WTC11 (cell line): ENCODE measurements around the gene LMCD1. TPM values are rescaled to one million over a fixed set of nuclear protein-coding genes. Genes with fewer than 3 reads are reported as not detected.
A peak's percentile ranks its signal among the peaks of the same experiment; 100 is the strongest.

Source experiments
- ATAC-seq: fragments of 200-7000 bp; cut with Tn5 transposase; 2 replicates; pipeline ENCODE4 v1.10.0; 2021; ENCODE audit warnings: mild to moderate bottlenecking, moderate library complexity
- CTCF ChIA-PET: fragments of 300-600 bp; sonication (Branson Sonifier 250); formaldehyde crosslinking; loops from one replicate; lab custom pipeline; 2021; ENCODE audit warnings: antibody characterized with exemption; lab: Charles Lee
- POLR2A ChIA-PET: fragments of 350-600 bp; sonication (Branson Sonifier 250); formaldehyde crosslinking; loops from one replicate; lab custom pipeline; 2021; ENCODE audit warnings: antibody characterized with exemption; lab: Charles Lee
- DNase-seq: peaks from one replicate; pipeline ENCODE4 v3.0.0; 2021; ENCODE audit warnings: low spot score
- H3K27ac Mint-ChIP-seq: 2 replicates; pipeline ENCODE4 v1.8.0; 2021; ENCODE audit warnings: mixed read lengths
- H3K27me3 Mint-ChIP-seq: 2 replicates; pipeline ENCODE4 v1.8.0; 2021; ENCODE audit warnings: low read depth, mild to moderate bottlenecking, moderate library complexity, mixed read lengths
- H3K36me3 Mint-ChIP-seq: 2 replicates; pipeline ENCODE4 v1.8.0; 2021; ENCODE audit warnings: mixed read lengths
- H3K4me1 Mint-ChIP-seq: 2 replicates; pipeline ENCODE4 v1.8.0; 2022; ENCODE audit warnings: mixed read lengths
- H3K4me3 Mint-ChIP-seq: 2 replicates; pipeline ENCODE4 v1.8.0; 2021; ENCODE audit warnings: mild to moderate bottlenecking, moderate library complexity, mixed read lengths
- H3K9me3 Mint-ChIP-seq: 2 replicates; pipeline ENCODE4 v1.8.0; 2021; ENCODE audit warnings: mixed read lengths
- EMX1 ChIP-seq: fragments of 250-450 bp; sonication (Bioruptor Pico); IDR thresholded peaks from 2 replicates; pipeline ENCODE4 v1.8.0; 2021; ENCODE audit warnings: mild to moderate bottlenecking
- FOXP1 ChIP-seq: sonication (generic); formaldehyde crosslinking; IDR thresholded peaks from 2 replicates; pipeline ENCODE4 v1.8.0; 2022; ENCODE audit warnings: missing genetic modification reagents, mild to moderate bottlenecking, moderate library complexity, borderline replicate concordance
- NFE2L1 ChIP-seq: sonication (generic); formaldehyde crosslinking; IDR thresholded peaks from 2 replicates; pipeline ENCODE4 v1.8.1; 2023; ENCODE audit warnings: missing genetic modification reagents
- STAT6 ChIP-seq: sonication (generic); formaldehyde crosslinking; conservative IDR thresholded peaks from 2 replicates; pipeline ENCODE4 v1.8.1; 2023; ENCODE audit warnings: mild to moderate bottlenecking, low read depth, missing genetic modification reagents, moderate library complexity
- ZBTB43 ChIP-seq: sonication (generic); formaldehyde crosslinking; IDR thresholded peaks from 2 replicates; pipeline ENCODE4 v1.8.1; 2023; ENCODE audit warnings: mild to moderate bottlenecking, missing genetic modification reagents
- ZNF121 ChIP-seq: sonication (generic); formaldehyde crosslinking; IDR thresholded peaks from 2 replicates; pipeline ENCODE4 v1.8.0; 2023; ENCODE audit warnings: missing genetic modification reagents
- ZNF138 ChIP-seq: sonication (generic); formaldehyde crosslinking; conservative IDR thresholded peaks from 2 replicates; pipeline ENCODE4 v1.8.1; 2022; ENCODE audit warnings: mild to moderate bottlenecking, moderate library complexity, missing genetic modification reagents
- ZNF219 ChIP-seq: sonication (generic); formaldehyde crosslinking; IDR thresholded peaks from 2 replicates; pipeline ENCODE4 v1.8.0; 2023; ENCODE audit warnings: missing genetic modification reagents, mild to moderate bottlenecking, borderline replicate concordance
- ZNF396 ChIP-seq: fragments of 250-450 bp; sonication (Bioruptor Pico); IDR thresholded peaks from 2 replicates; pipeline ENCODE4 v1.8.0; 2021; ENCODE audit warnings: mild to moderate bottlenecking, moderate library complexity, borderline replicate concordance
- ZNF423 ChIP-seq: fragments of 250-450 bp; sonication (Bioruptor Pico); IDR thresholded peaks from 2 replicates; pipeline ENCODE4 v2.1.2; 2022; ENCODE audit warnings: mild to moderate bottlenecking, moderate library complexity
- ZNF532 ChIP-seq: fragments of 250-450 bp; sonication (Bioruptor Pico); IDR thresholded peaks from 2 replicates; pipeline ENCODE4 v1.9.0; 2021; ENCODE audit warnings: mild to moderate bottlenecking, borderline replicate concordance
- ZNF671 ChIP-seq: fragments of 250-450 bp; sonication (Bioruptor Pico); IDR thresholded peaks from 2 replicates; pipeline ENCODE4 v1.8.0; 2021; ENCODE audit warnings: mild to moderate bottlenecking
- total RNA-seq: library from RNA; stranded (reverse); gene quantifications from 3 replicates; pipeline ENCODE4 v1.2.3, GENCODE V29; 2021
- TF ChIP-seq, protein P1 (sequence below): fragments of 200-600 bp; IDR thresholded peaks from 2 replicates; pipeline ENCODE4 v1.8.0; 2022; ENCODE audit warnings: antibody characterized with exemption

Gene LMCD1
- total RNA-seq, 1 experiment from 2014 or later: 12.5 TPM

- peaks cover 38% of the 10 kb centered on the region for H3K4me1 Mint-ChIP-seq
- CTCF ChIA-PET: no interaction called here
- H3K9me3 Mint-ChIP-seq: peaks cover 6% of the 10 kb centered on the region
- no peak for TF ChIP-seq ZNF671
- H3K27me3 Mint-ChIP-seq: no peaks in the 10 kb centered on the region; the same call in 1 of the 2 replicates
- DNase-seq: no peak
- peaks cover 5% of the 10 kb centered on the region for H3K36me3 Mint-ChIP-seq
- no peak overlapping the region for H3K27ac Mint-ChIP-seq
- no peak overlapping the region for H3K4me3 Mint-ChIP-seq
- ATAC-seq: no peak
- POLR2A ChIA-PET: interaction anchor here (1.8 kb wide), 1 partner anchor 9 kb away, joined by 3 read pairs; no protein-coding TSS in a partner anchor
Observed at GRCh38 chr3:8493744-8494143, 7.9 kb upstream of the LMCD1 start.

GRCh38 chr3:8494327-8494726, 7.3 kb upstream of the LMCD1 start:
- H3K36me3 Mint-ChIP-seq: peaks cover 5% of the 10 kb centered on the region
- CTCF ChIA-PET: no interaction called here
- DNase-seq: no peak

DNA sequence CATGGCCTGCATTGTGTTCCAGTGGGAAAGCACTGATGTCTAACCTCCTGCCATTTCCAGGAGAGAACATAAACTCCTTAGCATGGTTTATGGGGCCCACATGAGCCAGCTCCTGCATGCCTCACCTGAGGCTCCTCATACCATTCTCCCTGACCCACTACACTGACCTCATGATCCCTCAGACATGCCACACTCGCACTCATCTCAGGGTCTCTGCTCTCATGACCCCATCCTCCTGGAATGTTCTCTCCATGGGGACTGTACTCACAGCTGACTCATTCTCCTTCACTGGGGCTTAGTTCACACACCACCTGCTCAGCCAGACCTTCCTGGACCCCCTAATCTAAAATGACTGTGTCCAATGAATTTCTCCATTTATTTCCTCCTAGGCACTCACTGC, 4.0 kb upstream of the LMCD1 start:
- CTCF ChIA-PET: no interaction called here
- H3K4me1 Mint-ChIP-seq: peaks cover 65% of the 10 kb centered on the region
- POLR2A ChIA-PET: no interaction called here

More at GRCh38 chr3:8494327-8494726, 7.3 kb upstream of the LMCD1 start:
- ATAC-seq: peak; percentile 13
- TF ChIP-seq NFE2L1 (CRISPR knock-in tag): no peak
- TF ChIP-seq ZNF219 (CRISPR knock-in tag): no peak
- peak; percentile 62; the same call in 1 of the 2 replicates for TF ChIP-seq ZNF423 (CRISPR knock-in tag)
- TF ChIP-seq, all 79 proteins: peak for 1
- peaks cover 6% of the 10 kb centered on the region for H3K9me3 Mint-ChIP-seq
- H3K27me3 Mint-ChIP-seq: no peaks in the 10 kb centered on the region; the same call in 1 of the 2 replicates
- H3K4me3 Mint-ChIP-seq: no peak overlapping the region
- H3K4me1 Mint-ChIP-seq: peaks cover 42% of the 10 kb centered on the region
- POLR2A ChIA-PET: interaction anchor here (1.8 kb wide), 1 partner anchor 10 kb away, joined by 3 read pairs; no protein-coding TSS in a partner anchor
- no peak overlapping the region for H3K27ac Mint-ChIP-seq

GRCh38 chr3:8499181-8499611, 2.4 kb upstream of the LMCD1 start:
- Mint-ChIP-seq H3K4me3 (no peak overlapping the region), H3K27me3 (no peaks in the 10 kb centered on the region; the same call in 1 of the 2 replicates), H3K9me3 (peaks cover 6% of the 10 kb centered on the region), H3K27ac (peak overlapping the region; percentile 97), H3K36me3 (peaks cover 5% of the 10 kb centered on the region), H3K4me1 (peaks cover 72% of the 10 kb centered on the region)
- POLR2A ChIA-PET: interaction anchor here (1.0 kb wide), 1 partner anchor 9 kb away, joined by 3 read pairs; no protein-coding TSS in a partner anchor
- CTCF ChIA-PET: interaction anchor here (0.7 to 1.3 kb wide), 2 partner anchors 27 to 175 kb away, joined by 3 to 6 read pairs; no protein-coding TSS in a partner anchor
- ATAC-seq: peak; percentile 37
- DNase-seq: peak; percentile 18
- TF ChIP-seq, protein P1, sequence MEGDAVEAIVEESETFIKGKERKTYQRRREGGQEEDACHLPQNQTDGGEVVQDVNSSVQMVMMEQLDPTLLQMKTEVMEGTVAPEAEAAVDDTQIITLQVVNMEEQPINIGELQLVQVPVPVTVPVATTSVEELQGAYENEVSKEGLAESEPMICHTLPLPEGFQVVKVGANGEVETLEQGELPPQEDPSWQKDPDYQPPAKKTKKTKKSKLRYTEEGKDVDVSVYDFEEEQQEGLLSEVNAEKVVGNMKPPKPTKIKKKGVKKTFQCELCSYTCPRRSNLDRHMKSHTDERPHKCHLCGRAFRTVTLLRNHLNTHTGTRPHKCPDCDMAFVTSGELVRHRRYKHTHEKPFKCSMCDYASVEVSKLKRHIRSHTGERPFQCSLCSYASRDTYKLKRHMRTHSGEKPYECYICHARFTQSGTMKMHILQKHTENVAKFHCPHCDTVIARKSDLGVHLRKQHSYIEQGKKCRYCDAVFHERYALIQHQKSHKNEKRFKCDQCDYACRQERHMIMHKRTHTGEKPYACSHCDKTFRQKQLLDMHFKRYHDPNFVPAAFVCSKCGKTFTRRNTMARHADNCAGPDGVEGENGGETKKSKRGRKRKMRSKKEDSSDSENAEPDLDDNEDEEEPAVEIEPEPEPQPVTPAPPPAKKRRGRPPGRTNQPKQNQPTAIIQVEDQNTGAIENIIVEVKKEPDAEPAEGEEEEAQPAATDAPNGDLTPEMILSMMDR: no peak
- 0 out of 2 replicates have a peak, but pooled peaks have one; percentile 33 for TF ChIP-seq ZNF138 (CRISPR knock-in tag)
- TF ChIP-seq STAT6 (CRISPR knock-in tag): no peak
- TF ChIP-seq ZNF396: peak; percentile 84; the same call in 1 of the 2 replicates
- 0 out of 2 replicates have a peak, but pooled peaks have one; percentile 38 for TF ChIP-seq ZNF532 (CRISPR knock-in tag)
- TF ChIP-seq ZBTB43 (CRISPR knock-in tag): no peak
- no peak for TF ChIP-seq FOXP1 (CRISPR knock-in tag)
- TF ChIP-seq ZNF423 (CRISPR knock-in tag): no peak; the same call in 1 of the 2 replicates
- TF ChIP-seq EMX1: no peak
- no peak for TF ChIP-seq ZNF121
- TF ChIP-seq ZNF219 (CRISPR knock-in tag): no peak

More for the DNA sequence above, 4.0 kb upstream of the LMCD1 start:
- H3K27me3 Mint-ChIP-seq: no peaks in the 10 kb centered on the region; the same call in 1 of the 2 replicates
- H3K4me3 Mint-ChIP-seq: no peak overlapping the region
- H3K9me3 Mint-ChIP-seq: peaks cover 6% of the 10 kb centered on the region
- TF ChIP-seq, protein P1: no peak
- DNase-seq: no peak
- H3K36me3 Mint-ChIP-seq: peaks cover 5% of the 10 kb centered on the region
- peak overlapping the region; percentile 58 for H3K27ac Mint-ChIP-seq
- no peak for ATAC-seq
